GM12874 (cell line): ENCODE results near the gene GATD1.
A peak's percentile ranks its signal among the peaks of the same experiment; 100 is the strongest.

Experiments used
- CTCF ChIP-seq: IDR thresholded peaks from 2 replicates; pipeline ENCODE4 v1.5.1; 2011; ENCODE audit warnings: low read depth, mild to moderate bottlenecking, control low read depth, low read length, moderate library complexity; ENCODE audit not compliant: insufficient read depth

The GATD1 gene

GRCh38 chr11:765025-765801, 12.1 kb downstream of the GATD1 start:
- peak; percentile 75 for TF ChIP-seq CTCF

DNA sequence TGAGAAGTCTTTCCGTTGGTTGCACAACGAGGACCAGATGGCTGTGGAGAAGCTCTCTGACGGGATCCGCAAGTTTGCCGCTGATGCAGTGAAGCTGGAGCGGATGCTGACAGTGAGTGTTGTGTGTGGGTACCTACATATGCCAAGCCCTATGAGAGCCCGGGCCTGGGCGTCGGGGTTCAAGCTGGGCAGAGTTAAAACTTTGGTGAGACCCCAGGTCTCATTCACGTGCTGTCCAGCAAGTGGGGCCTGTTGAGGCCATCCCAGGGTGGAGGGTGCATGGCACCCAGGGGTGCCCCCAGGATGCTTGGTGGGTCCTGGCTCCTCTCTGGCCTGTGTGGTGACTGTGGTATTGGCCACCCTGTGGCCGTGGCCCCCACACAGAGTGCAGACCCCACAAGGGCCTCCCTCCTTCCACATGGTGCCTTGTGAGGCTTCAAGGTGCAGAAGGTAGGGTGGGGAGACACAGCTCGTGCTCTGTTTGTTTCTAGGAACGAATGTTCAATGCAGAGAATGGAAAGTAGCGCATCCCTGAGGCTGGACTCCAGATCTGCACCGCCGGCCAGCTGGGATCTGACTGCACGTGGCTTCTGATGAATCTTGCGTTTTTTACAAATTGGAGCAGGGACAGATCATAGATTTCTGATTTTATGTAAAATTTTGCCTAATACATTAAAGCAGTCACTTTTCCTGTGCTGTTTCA, 12.8 kb downstream of the GATD1 start:
- no peak for TF ChIP-seq CTCF

DNA sequence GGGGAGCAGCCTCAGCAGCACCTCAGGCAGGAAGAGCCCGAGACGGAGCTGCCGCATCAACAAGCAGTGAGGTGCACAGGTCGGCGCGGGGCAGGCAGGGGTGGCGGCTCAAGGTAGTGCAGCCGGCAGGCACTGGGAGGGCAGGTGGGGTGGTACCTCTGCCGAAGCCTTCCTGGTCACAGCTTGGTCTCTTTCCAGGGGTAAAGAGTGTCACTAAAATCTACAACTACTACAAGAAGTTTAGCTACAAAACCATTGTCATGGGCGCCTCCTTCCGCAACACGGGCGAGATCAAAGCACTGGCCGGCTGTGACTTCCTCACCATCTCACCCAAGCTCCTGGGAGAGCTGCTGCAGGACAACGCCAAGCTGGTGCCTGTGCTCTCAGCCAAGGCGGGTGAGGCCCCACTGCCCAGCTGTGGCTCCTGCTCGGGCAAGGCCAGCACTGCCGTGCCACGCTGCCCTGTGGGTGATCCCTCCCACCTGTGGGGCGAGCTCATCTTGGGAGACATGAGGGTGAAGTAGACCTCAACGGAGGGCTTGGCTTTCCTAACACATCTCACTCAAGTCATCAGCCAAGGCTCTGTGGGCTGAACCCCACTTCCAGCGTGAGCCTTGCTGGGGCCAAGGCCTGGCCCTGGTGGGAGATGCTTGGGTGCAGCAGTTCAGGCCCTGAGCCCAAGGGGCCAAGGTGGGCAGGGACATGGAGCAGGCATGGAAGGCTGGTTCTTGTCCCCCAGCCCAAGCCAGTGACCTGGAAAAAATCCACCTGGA, 13.6 kb downstream of the GATD1 start:
- TF ChIP-seq CTCF, result no peak

GRCh38 chr11:763073-763463, 14.2 kb downstream of the GATD1 start:
- TF ChIP-seq CTCF, result no peak

DNA sequence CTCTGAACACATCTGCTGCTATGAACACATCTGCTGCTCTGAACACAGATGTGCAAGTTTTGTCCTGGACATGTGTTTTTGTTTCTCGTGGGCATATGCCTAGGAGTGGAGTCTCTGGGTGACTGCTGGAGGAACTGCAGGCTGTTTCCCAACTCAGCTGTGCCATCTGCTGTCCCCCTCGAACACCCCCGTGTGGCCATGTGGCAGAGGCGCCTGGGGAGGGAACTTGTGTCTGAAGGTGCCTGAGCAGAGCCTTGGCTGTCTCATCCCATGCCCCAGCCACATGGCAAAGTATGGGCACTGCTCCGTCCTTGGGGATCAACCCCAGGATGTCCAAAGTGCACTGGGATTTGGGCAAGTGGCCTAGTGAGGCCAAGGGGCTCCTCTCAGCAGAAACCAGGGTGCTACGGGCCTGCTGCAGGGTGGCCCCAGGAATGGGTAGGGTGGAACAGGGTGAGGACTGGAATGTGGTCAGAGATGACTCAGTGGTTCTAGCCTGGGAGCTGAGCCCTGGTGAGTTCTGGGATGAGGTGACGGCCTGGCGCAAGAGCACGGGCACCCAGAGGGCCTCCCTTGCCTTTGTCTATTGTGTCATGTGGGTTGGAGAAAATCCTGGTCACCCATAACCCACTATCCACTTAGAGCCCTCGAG, 14.7 kb downstream of the GATD1 start:
- no peak for TF ChIP-seq CTCF

DNA sequence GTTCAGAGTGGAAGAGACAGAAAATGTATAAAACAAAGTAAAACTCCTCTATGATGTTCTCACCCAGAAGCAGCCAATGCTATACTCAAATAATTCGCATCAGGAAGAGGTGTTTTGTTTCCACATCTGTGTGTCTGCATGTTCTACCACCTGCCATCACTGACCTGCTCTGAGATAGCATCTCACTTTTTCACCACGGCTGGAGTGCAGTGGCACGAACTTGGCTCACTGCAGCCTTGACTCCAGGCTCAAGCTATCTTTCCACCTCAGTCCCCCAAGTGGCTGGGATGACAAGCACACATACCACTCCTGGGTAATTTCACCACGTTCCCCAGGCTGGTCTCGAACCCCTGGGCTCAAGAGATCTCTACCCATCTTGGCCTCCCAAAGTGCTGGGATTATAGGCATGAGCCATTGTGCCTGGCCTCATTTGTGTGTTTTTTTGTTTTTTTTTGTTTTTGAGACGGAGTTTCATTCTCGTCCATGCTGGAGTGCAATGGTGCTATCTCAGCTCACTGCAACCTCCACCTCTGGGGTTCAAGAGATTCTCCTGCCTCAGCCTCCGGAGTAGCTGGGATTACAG, 15.7 kb downstream of the GATD1 start:
- no peak for TF ChIP-seq CTCF
